NT2/D1 (cell line): ENCODE measurements around the gene BTBD2.

Experiments
- SUZ12 ChIP-seq: IDR thresholded peaks from 2 replicates; pipeline ENCODE4 v1.6.1; 2011; ENCODE audit not compliant: insufficient read length, insufficient read depth; ENCODE audit errors: extremely low read depth
- YY1 ChIP-seq: IDR thresholded peaks from 2 replicates; pipeline ENCODE4 v1.6.1; 2011; ENCODE audit not compliant: insufficient read length, insufficient read depth
- ZNF274 ChIP-seq: IDR thresholded peaks from 2 replicates; pipeline ENCODE4 v1.6.1; 2011; ENCODE audit warnings: mild to moderate bottlenecking, low read depth, low read length

DNA sequence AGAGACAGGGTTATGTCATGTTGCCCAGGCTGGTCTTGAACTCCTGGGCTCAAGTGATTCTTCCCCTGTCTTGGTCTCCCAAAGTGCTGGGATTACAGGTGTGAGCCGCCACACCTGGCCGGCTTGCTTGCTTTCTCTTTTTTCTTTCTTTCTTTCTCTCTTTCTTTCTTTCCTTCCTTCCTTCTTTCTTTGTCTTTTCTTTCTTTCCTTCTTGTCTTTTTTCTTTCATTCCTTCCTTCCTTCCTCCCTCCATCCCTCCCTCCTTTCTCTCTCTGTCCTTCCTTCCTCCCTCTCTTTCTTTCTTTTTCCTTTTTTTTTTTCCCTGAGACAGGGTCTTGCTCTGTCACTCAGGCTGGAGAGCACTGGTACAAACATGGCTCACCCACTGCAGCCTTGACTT is 6.8 kb upstream of the BTBD2 start:
- no peak for TF ChIP-seq YY1
- no peak for TF ChIP-seq ZNF274
- no peak for TF ChIP-seq SUZ12
